Amniotic stem cell (primary cell): ENCODE results near the gene KNDC1.
"Not testable (repeated sequence)": the region's sequence is repeated elsewhere in the genome, so short reads cannot be mapped to it uniquely, and the experiment has no call there.

ENCODE experiments used
- DNase-seq: peaks from one replicate; lab custom pipeline; 2025; lab: John Stamatoyannopoulos, UW

KNDC1 gene

DNA sequence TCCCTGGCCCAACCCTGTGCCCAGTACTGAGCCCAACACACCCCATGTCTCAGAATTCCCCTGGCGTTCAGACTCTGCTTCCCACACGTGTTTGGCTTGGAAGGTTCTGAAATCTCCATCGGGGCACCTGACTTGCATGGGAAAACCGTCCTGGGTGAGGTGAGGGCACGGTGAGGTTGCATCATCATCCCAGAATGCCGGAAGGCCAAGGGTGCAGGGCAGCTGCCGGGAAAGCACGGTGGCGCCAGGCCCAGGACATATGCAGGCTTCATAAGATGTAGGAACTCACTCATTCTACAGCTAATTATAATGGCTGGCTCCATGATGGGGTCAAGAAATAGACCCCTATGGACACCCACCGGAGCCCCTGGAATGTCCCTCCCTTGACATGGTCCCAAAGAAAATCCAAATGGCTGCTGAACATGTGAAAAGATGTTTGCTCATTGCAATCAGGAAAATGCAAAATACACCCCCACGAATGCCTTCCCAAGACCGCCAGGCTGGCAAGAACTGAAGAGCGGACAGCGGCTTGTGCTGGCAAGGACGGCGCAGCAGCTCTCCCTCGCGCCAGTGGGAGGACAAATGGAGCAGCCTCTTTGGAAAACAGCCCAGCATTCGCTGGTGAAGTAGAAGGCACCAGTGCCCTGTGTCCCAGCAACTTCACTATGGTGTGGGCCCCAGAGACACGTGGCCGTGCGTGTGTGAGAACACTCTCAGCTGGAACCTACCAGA lies 2.3 kb downstream of the KNDC1 start:
- no peak for DNase-seq

DNA sequence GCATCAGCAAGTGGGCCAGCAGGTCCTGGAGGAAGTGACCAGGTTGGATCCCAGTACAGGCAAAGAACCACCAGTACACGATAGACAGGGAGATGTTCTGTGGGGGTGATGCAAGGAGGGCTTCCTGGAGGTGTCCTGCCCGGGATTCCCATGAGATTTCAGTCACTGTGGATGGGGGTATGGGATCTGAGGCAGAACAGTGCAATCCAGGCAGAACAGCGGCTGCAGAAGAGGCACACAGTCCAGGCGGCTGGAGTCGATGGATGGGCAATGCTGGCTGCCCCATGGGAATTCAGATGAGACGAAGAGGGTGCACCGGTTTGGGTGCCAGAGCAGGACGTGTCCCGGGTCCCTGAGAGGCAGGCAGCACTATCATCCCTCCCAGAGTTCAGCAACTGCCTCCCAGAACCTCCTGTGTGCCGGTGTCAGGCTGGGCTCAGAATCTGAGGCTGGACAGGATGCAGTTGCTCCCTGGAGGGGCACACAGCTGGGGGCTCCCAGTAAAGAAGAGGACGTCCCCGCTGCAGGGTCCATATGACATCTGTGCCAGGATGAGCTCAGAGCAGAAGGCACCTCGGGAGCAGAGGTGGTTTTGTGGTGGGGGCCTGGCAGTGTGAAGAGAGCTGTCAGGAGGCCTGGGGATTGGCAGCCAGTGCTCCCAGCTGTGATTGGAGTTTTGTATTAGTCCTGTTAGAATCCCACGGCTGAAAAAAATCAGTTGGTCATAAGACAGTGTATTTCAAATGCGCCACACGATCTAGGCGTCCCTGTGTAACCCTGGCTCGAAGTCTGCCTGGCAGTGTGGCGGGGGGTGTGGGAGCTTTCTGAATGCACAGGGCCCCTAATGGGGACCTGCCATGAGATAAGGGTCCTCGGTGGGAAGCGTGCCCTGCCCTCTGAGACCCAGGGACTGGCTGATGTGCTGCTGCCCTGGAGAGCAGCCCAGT lies 3.2 kb downstream of the KNDC1 start:
- no peak for DNase-seq

DNA sequence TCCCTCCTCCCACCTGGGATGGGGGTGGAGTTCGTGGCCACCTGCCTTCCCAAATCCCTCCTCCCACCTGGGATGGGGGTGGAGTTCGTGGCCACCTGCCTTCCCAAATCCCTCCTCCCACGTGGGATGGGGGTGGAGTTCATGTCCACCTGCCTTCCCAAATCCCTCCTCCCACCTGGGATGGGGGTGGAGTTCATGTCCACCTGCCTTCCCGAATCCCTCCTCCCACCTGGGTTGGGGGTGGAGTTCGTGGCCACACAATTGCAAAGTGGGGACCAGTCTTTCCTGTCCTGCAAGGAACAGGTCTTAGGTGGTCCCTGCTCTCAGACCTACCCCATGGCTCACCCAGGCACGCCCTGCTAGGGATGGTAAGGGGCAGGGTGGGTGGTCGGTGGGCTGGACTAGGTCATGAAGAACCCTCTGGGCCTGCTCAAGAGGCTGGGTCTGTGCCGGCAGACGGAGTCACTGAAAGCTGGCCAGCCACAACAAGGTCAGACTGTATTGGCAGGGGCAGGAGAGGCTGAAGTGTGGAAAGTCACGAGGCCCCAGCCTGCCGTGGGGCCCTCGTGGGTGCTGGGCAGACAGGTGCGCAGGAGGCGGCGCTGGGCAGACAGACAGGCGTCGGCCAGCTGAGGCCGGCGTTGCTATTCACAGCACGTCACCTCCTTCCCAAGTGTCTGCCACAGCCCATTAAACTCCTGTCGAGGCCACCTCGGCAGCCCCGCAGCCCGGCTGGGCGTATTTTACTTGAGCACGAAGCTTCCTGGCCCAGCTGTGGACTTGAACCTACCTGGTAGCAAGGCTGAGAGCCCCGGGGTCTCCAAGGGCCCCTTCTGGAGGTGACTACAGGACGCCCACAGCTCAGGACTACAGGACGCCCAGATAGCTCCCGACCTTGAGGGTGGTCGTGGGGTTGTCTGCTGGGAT lies 4.1 kb downstream of the KNDC1 start:
- no peak for DNase-seq

DNA sequence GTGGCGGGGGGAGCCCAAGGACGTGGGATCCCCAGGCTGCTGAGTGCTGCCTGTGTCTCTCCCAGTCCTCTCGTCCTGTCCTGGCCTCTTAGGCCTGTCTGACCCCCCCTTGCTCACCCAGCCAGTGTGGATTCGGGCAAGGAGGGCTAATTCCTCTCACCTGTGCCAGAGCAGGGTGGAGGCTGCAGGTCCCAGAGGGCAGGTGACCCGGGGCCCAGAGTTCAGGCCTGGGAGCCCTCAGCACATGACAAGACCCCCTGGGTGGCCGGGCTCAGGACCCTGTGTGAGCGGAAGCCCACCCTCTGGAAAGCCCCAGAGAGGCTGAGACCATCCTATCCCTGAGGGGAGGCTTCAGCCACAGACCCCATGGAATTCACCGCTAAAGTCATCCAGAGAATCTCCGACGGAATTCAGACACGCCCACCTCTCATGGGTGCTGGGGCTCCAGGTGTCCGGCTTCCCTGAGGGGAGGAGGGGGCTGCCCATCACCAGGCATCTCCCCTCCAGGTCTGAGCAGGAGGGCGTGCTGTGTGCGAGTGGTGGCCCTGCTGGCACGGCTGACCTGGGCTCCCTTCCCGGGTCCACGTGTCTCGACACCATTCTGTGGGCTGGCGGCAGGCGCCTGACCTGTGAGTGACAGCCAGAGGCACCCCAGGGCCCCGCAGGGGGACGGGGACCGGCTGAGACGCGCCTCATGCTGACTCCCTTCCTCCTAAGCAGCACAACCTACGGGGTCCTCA lies 5.0 kb downstream of the KNDC1 start:
- DNase-seq, result no peak

DNA sequence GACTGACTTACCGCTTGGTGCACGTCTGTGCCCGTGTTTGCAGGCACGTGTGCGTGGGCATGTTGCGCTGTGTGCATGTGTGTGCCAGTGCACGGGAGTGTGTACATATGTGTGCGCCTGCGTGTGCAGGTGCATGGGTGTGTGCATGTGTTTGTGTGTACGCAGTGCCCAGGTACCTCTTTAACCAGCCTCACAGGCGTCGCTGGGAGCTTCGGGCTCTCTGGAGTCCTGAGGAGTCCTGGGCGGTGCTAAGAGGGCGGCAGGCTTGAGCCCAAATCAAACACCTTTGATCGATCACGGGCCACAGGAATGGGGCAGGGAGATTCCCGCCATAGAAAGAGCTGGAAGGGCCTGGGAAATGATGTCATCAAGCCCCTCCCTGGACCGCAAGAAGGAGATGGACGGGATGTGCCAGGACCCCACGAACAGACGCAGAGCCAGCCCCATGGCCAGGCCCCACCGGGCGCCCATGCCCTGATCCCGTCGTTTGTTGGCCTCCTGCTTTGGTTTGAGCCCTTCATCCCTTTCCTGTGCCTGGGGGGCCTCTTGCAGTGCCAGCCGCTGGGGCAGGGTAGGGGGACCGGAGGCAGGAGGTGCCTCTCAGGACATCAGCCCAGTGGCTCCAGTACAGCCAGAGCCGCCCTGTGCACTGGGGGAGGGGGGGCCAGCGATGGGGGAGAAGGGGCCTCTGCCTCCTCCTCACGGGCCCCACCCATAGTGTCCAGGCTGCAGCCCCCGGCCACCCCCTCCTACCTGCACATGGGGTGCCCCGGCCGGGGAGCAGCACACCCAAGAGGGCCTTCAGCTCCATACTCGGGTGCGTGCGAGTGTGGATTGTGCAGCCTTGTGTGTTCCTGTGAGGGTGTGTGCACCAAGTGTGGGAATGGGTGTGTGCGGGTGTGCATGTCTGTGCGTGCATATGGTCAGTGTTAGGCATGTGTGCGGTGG lies 5.8 kb downstream of the KNDC1 start:
- DNase-seq, result no peak

DNA sequence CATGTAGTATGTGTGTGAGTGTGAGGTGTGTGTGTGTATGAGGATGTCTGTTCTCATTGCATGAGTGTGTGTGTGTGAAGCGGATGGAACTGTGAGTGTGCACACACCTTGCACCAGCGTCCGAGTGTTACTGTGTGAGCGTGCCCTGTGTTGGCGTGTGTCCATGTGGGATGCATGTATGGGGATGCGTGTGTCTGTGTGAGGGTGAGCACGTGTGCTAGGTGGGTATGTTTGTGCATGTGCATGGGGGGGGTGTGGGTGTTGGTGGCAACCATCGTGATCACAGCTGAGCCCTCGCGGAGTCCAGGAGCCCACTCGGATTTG lies 6.4 kb downstream of the KNDC1 start:
- no peak for DNase-seq

DNA sequence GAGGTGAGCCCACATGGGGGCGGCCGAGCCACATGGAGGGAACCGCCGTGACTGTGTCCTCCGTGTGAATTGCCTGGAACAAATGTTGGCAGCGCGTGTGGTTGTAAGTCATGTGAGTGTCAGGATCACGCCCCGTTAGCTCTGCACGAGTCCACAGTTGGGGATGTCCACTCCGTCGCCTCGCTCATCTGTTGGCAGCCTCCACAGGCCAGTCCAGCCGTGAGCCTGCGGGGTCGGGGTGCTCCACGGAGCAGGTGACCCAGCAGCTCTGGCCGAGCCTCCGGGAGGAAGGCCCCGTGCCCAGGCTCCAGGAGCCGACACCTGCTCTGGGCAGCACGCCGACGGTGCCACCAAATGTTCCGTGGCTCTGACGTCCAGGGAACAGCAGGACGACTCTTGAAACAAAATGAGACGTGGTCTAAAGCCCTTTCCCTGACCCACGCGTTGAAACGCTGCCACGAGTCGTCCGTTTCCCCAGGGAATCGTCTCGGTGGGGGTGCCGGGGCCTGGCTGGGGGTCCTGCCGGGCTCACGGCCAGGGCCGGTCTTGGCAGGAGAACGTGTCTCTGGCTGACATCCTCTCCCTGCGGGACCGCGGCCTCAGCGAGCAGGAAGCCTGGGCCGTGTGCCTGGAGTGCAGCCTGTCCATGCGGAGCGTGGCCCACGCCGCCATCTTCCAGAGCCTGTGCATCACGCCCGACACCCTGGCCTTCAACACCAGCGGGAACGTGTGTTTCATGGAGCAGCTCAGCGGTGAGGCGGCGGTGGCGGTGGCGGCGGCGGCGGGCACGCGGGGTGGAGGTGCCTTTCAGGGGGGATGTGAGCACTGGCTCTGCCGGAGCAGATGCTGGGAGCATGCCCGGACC lies 7.0 kb downstream of the KNDC1 start:
- DNase-seq, result no peak

DNA sequence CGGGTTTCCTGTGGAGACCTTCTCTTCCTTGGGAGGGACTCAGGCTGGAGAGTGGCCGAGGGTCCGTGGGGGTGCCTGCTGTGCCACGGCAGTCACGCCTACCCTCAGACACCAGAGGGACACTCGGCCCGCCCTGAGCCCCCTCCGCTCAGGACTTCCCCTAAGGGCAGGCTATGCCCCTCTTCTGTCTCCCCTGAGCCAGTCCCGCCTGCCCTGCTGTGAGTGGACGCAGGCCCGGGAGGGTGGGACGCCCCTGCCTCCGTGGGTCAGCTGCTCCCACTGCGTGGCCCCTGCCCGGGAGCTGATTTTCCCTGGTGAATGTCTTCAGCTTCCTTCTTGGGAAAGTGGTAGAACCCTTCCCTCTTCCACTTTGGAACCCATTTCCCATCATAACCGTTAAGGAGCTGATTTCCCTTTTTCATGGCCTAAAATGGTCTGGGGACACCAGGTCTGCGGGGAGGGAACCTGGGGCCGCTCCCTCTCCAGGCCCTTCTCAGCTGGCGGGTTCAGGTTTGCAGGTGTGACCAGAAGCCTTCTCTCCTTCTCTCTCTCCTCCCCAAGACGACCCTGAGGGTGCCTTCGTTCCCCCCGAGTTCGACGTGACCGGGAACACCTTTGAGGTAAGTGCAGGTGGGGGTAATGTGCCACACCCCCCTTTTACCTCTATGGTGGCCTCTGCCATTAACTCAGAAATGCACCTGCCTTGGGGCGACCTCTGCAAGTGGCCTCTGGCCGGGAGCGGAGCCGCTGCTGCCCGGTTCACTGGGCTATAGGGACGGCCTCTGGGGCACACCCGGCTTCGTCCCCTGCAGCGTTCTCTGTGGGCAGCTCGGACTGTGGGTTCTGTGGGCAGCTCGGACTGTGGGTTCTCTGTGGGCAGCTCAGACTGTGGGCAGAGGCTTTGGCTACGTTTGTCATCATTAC lies 7.9 kb downstream of the KNDC1 start:
- DNase-seq, result no peak

DNA sequence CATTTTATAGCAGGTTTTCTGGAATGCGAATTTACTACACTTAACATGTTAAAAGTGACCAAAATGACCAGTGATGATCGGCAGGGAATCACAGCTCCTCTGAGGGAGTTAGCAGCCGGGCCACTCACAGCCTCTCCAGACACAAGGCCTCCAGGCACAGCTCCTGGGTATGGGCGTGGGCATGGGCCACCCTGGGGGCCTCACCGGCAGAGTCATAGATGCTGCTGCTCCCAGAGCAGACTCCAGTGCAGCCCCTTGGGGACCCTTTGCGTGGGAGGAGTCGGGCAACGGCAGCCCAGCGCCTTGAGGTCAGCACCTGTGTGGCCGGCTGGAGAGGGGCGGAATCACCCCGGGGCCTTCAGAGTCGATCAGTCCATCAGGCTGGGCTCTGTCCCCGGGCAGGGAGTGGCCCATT lies 8.6 kb downstream of the KNDC1 start:
- no peak for DNase-seq

DNA sequence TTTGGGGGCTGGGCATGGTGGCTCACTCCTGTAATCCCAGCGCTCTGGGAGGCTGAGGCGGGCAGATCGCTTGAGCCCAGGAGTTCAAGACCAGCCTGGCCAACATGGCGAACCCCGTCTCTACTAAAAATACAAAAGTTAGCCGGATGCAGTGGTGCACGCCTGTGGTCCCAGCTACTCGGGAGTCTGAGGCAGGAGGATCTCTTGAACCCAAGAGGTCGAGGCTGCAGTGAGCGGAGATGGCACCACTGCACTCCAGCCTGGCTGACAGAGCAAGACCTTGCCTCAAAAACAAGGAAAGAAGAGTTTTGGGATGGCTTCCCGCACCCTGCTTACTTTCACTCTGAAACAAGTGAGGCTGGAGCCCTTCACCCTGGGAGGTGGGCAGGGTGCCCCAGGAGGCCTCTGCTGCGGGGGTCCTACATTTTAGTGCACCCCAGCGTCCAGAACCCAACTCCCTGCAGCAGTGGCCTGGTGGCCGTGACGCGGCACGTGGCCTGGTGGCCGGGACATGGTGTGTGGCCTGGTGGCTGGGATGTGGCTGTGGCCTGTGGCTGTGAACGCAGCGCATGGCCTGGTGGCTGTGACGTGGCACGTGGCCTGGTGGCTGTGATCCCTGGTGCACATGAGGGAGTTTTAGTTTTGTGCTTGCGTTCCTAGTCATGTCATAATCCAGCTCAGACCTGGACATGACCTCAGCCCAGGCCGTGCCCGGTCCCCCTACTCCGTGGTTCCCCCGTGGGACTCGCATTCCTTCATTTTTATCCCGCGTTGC lies 9.3 kb downstream of the KNDC1 start:
- no peak for DNase-seq

DNA sequence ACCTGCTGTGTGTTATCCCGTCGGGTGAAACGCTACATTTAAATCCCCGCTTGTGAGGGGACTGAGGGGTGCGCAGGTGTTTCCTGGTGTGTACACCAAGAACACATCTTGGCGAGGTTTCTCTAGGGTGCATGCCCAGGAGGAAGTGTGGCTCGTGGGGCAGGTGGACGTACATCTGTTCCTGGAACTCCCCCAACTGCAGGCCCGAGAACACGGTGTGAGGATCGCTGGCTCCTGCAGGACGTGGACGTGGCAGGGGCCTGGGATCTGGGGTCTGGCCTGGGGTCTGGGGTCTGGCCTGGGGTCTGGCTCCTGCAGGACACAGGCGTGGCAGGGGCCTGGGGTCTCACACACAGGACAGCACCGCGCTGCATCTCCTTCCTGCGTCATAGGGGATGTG lies 10.1 kb downstream of the KNDC1 start:
- DNase-seq, result no peak

DNA sequence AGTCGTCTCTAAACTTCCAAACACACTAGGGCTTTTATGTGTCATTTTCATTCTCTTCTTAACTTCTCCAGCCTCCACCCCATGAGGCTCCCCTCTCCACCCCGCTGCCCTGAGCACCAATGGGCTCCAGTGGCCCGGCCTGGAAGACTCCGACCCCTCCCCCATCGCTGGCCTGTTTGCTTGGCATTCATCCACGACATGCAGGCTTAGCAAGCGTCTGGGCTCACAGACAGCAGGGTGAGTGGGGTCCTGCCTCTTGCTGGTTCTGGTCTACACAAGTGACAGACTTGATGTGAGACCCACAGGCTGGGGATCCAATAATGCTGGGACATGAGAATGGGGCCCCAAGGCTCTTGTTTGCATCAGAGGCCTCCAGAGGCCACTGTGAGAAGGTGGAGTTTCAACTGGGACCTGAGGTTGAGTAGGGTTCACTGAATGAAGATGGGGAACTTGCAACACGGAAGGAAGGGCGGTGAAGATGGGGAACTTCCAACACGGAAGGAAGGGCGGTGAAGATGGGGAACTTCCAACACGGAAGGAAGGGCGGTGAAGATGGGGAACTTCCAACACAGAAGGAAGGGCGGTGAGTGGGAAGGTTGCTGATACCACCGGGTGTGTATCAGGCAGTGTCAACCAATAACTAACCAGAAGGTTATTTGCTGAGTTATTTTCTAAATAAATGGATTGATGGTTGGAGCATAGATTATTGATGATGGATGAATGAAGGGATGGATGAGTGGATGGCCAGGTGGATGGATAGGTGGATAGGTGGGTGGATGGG lies 14.0 kb downstream of the KNDC1 start:
- DNase-seq, result no peak

DNA sequence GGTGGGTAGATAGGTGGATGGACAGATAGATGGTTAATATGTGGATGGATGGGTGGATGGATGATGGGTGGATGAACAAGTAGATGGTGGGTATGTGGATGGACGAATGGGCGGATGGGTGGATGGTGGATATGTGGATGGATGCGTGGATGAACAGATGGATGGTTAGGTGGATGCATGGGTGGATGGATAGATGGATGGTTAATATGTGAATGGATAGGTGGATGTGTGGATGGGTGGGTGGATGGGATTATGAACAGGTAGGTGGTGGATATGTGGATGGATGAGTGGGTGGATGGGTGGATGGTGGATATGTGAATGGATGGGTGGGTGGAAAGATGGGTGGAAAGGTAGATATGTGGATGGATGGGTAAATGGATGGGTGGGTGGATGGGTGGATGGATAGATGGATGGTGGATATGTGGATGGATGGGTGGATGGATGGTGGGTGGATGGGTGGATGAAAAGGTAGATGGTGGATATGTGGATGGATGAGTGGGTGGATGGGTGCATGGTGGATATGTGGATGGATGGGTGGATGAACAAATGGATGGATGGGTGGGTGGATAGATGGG lies 14.8 kb downstream of the KNDC1 start:
- no peak for DNase-seq

DNA sequence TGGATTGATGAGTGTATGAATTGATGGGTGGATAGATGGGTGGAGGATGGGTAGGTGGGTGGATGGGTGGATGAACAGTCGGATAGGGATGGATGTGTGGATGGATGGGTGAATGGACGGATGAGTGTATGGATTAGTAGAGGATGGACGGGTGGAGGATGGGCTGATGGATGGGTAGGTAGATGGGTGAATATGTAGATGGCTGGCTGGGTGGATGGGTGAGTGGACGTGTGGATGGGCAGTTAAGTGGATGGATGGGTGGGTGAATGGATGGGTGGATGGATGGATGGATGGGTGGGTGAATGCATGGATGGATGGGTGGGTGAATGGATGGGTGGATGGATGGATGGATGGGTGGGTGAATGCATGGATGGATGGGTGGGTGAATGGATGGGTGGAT lies 15.6 kb downstream of the KNDC1 start:
- DNase-seq, result not testable (repeated sequence)

DNA sequence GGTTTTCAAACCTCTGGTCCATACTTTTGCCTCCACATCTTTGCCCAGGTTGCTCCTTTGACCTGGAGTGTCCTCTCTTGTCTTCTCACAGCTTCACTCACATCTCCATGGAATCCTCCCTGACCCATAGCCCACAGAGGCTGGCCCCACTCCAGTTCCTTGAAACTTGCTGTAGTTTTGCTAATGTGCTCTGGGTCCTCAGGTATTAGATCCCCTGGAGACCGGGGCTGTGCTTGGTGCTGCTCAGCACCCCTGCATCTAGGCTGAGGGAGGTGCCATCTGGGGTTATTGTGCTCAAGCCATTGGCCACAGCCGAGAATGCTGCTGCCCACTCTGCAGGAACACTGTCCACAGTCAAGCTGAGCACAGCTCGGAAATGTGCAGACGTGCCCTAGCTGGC lies 16.5 kb downstream of the KNDC1 start:
- no peak for DNase-seq

DNA sequence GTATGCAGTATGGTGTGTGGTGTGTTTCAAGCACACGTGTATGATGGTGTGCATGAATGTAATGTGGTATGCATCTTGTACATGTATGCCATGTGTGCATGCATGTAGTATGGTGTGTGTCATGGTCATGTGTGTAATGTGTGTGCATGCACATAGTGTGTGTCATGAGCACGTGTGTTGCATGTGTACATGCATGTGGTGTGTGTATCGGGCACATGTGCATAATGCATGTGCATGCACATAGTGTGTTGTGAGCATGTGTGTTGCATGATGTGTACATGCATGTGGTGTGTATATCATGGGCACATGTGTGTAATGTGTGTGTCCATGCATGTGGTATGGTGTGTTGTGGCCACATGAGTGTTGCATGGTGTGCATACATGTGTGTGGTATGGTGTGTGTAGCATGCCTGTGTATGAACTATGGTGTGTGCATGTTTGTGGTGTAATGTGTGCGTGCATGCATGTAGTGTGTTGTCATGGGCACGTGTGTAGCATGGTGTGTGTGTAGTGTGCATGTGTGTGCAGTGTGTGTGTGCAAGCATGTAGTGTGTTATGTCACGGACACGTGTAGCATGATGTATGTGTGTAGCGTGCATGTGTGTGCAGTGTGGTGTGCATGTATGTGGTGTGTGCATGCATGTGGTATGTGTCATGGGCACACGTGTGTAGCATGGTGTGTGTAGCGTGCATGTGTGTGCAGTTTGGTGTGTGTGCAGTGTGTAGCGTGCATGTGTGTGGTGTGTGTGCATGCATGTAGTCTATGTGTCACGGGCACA lies 17.6 kb downstream of the KNDC1 start:
- no peak for DNase-seq
